Liver (tissue), 9 donors: ENCODE results near the gene VAPB. TPM values are rescaled to one million over a fixed set of nuclear protein-coding genes. Genes with fewer than 3 reads are reported as not detected.

ENCODE experiments used
- DNase-seq: peaks from one replicate; pipeline ENCODE4 v3.0.0-alpha.2; 2017; ENCODE audit warnings: low spot score
- H3K27ac ChIP-seq, 2 donors: one replicate each; pipeline ENCODE4 v1.7.0; 2013; ENCODE audit warnings: inconsistent platforms in 2 of 2, low read length in 2 of 2, control low read depth in 1 of 2, low read depth in 1 of 2, mild to moderate bottlenecking in 1 of 2
- H3K27me3 ChIP-seq, 4 donors: one replicate each; pipeline versions ENCODE4 v1.6.1 to v1.7.0; 2013; ENCODE audit warnings: low read length in 3 of 4, inconsistent platforms in 1 of 4, mild to moderate bottlenecking in 1 of 4, moderate library complexity in 1 of 4; ENCODE audit not compliant: control insufficient read depth in 4 of 4, insufficient read depth in 4 of 4
- H3K36me3 ChIP-seq, 4 donors: one replicate each; pipeline versions ENCODE4 v1.6.1 to v1.7.0; 2013; ENCODE audit warnings: low read length in 3 of 4, mild to moderate bottlenecking in 3 of 4, low read depth in 1 of 4, moderate library complexity in 1 of 4; ENCODE audit not compliant: control insufficient read depth in 4 of 4, insufficient read depth in 3 of 4
- H3K4me1 ChIP-seq, 4 donors: one replicate each; pipeline versions ENCODE4 v1.6.1 to v1.7.0; 2013; ENCODE audit warnings: low read length in 3 of 4, mild to moderate bottlenecking in 3 of 4, moderate library complexity in 1 of 4; ENCODE audit not compliant: control insufficient read depth in 4 of 4, insufficient read depth in 4 of 4
- H3K4me3 ChIP-seq, 3 donors: one replicate each; pipeline versions ENCODE4 v1.6.1 to v1.7.0; 2013; ENCODE audit warnings: low read length in 3 of 3, control low read depth in 1 of 3, low read depth in 1 of 3, mild to moderate bottlenecking in 1 of 3
- H3K9ac ChIP-seq, 2 donors: one replicate each; pipeline ENCODE4 v1.7.0; 2013; ENCODE audit warnings: low read length in 2 of 2, mild to moderate bottlenecking in 2 of 2, moderate library complexity in 2 of 2, control low read depth in 1 of 2, low read depth in 1 of 2
- H3K9me3 ChIP-seq, 4 donors: one replicate each; pipeline versions ENCODE4 v1.6.1 to v1.7.0; 2013; ENCODE audit warnings: low read length in 3 of 4; ENCODE audit not compliant: control insufficient read depth in 4 of 4
- EGR1 ChIP-seq, 2 donors: IDR thresholded peaks; 2 replicates each; pipeline ENCODE4 v1.6.1; 2016 to 2018; ENCODE audit warnings: antibody characterized with exemption in 2 of 2, low read depth in 2 of 2
- FOXA1 ChIP-seq: IDR thresholded peaks from 2 replicates; pipeline ENCODE4 v1.6.1; 2016; ENCODE audit warnings: antibody characterized with exemption
- FOXA2 ChIP-seq: IDR thresholded peaks from 2 replicates; pipeline ENCODE4 v1.6.1; 2016; ENCODE audit warnings: antibody characterized with exemption
- GABPA ChIP-seq, 2 donors: IDR thresholded peaks in 1 of 2; conservative IDR thresholded peaks in 1 of 2; 2 replicates each; pipeline ENCODE4 v1.6.1; 2016; ENCODE audit warnings: antibody characterized with exemption in 2 of 2, mild to moderate bottlenecking in 1 of 2, moderate library complexity in 1 of 2
- HNF4A ChIP-seq, 2 donors: conservative IDR thresholded peaks; 2 replicates each; pipeline ENCODE4 v1.6.1; 2016; ENCODE audit warnings: antibody characterized with exemption in 2 of 2, mild to moderate bottlenecking in 2 of 2
- HNF4G ChIP-seq: IDR thresholded peaks from 2 replicates; pipeline ENCODE4 v1.6.1; 2016; ENCODE audit warnings: antibody characterized with exemption
- JUND ChIP-seq, 2 donors: IDR thresholded peaks; 2 replicates each; pipeline ENCODE4 v1.6.1; 2016; ENCODE audit warnings: antibody characterized with exemption in 2 of 2
- MAX ChIP-seq: IDR thresholded peaks from 2 replicates; pipeline ENCODE4 v1.6.1; 2016; ENCODE audit warnings: antibody characterized with exemption
- NR2F2 ChIP-seq: IDR thresholded peaks from 2 replicates; pipeline ENCODE4 v1.6.1; 2016; ENCODE audit warnings: antibody characterized with exemption
- RAD21 ChIP-seq, 2 donors: IDR thresholded peaks; 2 replicates each; pipeline ENCODE4 v1.6.1; 2016; ENCODE audit warnings: antibody characterized with exemption in 2 of 2, mild to moderate bottlenecking in 2 of 2
- RXRA ChIP-seq, 2 donors: IDR thresholded peaks; 2 replicates each; pipeline ENCODE4 v1.6.1; 2017 to 2018; ENCODE audit warnings: antibody characterized with exemption in 2 of 2, mild to moderate bottlenecking in 1 of 2
- SP1 ChIP-seq: IDR thresholded peaks from 2 replicates; pipeline ENCODE4 v1.6.1; 2018; ENCODE audit warnings: antibody characterized with exemption, mild to moderate bottlenecking
- TAF1 ChIP-seq: conservative IDR thresholded peaks from 2 replicates; pipeline ENCODE4 v1.6.1; 2016; ENCODE audit warnings: antibody characterized with exemption, mild to moderate bottlenecking
- YY1 ChIP-seq: IDR thresholded peaks from 2 replicates; pipeline ENCODE4 v1.6.1; 2016; ENCODE audit warnings: antibody characterized with exemption, mild to moderate bottlenecking
- ZBTB33 ChIP-seq: IDR thresholded peaks from 2 replicates; pipeline ENCODE4 v1.6.1; 2016; ENCODE audit warnings: antibody characterized with exemption
- WGBS: extraction: QIAGEN DNeasy Blood & Tissue Kit; methylation state at CpG from one replicate; pipeline ENCODE4 v1.1.7; 2013; 5-methylcytosine and 5-hydroxymethylcytosine counted together
- polyA plus RNA-seq, 2 donors: library from polyadenylated mRNA; stranded (reverse) in 1 of 2; unstranded in 1 of 2; fragments of 200-250 nt in 1 of 2; fragments of >200 nt in 1 of 2; fragmentation: Nextera tagmentation in 1 of 2; extraction: Ambion mirVana in 1 of 2; gene quantifications; one replicate each; pipeline versions ENCODE4 v1.2.1 to v1.2.3, GENCODE V29; 2013 to 2015
- total RNA-seq, 2 donors: library from RNA; depleted of rRNA; stranded (reverse); fragments of >200 nt; gene quantifications; one replicate each; pipeline ENCODE4 v1.2.3, GENCODE V29; 2014
- TF ChIP-seq, protein P1 (sequence below): IDR thresholded peaks from 2 replicates; pipeline ENCODE4 v1.6.1; 2016; ENCODE audit warnings: antibody characterized with exemption
- TF ChIP-seq, protein P2 (sequence below): IDR thresholded peaks from 2 replicates; pipeline ENCODE4 v1.6.1; 2016; ENCODE audit warnings: antibody characterized with exemption, mild to moderate bottlenecking
- TF ChIP-seq, protein P3 (sequence below): fragments of 150-350 bp; IDR thresholded peaks from 2 replicates; pipeline ENCODE4 v1.5.1; 2017; ENCODE audit warnings: improper control_type of control experiment, low read depth, low read length; ENCODE audit not compliant: missing input control
- donor health status: healthy.
- donor health status: healthy.
- donor health status: healthy.
- donor health status: healthy.
- donor health status: healthy.

Gene VAPB
- total and polyA plus RNA-seq, 4 donors, result 12.2 to 21.7 (median 18.5) TPM

DNA sequence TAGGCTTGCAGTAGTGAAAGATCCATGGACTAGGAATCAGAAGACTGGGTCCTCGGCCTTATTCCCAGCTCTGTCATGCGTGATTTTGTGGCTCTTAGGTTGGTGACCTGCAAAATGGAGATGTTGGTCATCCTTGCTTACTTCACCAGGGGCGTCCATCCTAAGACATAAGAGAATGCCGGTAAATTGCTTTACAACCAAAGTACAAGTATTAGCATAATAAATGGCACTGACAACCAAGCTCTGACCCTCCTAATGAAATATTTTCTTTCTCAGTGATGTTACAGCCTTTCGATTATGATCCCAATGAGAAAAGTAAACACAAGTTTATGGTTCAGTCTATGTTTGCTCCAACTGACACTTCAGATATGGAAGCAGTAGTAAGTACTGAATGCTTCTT lies 45.3 kb downstream of the VAPB start:
- H3K27ac ChIP-seq, result no peak overlapping the region
- TF ChIP-seq YY1 (no peak), RAD21 (IDR thresholded peaks at IDR 0.05) (no peak), GABPA (IDR thresholded peaks at IDR 0.05 in 1 of 2, conservative IDR thresholded peaks at IDR 0.05 in 1 of 2) (no peak), HNF4A (conservative IDR thresholded peaks at IDR 0.05) (no peak), HNF4G (no peak), NR2F2 (no peak), JUND (IDR thresholded peaks at IDR 0.05) (no peak), MAX (no peak), SP1 (no peak), RXRA (IDR thresholded peaks at IDR 0.05) (no peak), TAF1 (no peak), FOXA2 (no peak), FOXA1 (no peak), EGR1 (IDR thresholded peaks at IDR 0.05; ENCODE audit: low read depth in 2 of 2) (no peak)
- TF ChIP-seq, protein P1, sequence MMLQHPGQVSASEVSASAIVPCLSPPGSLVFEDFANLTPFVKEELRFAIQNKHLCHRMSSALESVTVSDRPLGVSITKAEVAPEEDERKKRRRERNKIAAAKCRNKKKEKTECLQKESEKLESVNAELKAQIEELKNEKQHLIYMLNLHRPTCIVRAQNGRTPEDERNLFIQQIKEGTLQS, result no peak
- TF ChIP-seq, protein P2, sequence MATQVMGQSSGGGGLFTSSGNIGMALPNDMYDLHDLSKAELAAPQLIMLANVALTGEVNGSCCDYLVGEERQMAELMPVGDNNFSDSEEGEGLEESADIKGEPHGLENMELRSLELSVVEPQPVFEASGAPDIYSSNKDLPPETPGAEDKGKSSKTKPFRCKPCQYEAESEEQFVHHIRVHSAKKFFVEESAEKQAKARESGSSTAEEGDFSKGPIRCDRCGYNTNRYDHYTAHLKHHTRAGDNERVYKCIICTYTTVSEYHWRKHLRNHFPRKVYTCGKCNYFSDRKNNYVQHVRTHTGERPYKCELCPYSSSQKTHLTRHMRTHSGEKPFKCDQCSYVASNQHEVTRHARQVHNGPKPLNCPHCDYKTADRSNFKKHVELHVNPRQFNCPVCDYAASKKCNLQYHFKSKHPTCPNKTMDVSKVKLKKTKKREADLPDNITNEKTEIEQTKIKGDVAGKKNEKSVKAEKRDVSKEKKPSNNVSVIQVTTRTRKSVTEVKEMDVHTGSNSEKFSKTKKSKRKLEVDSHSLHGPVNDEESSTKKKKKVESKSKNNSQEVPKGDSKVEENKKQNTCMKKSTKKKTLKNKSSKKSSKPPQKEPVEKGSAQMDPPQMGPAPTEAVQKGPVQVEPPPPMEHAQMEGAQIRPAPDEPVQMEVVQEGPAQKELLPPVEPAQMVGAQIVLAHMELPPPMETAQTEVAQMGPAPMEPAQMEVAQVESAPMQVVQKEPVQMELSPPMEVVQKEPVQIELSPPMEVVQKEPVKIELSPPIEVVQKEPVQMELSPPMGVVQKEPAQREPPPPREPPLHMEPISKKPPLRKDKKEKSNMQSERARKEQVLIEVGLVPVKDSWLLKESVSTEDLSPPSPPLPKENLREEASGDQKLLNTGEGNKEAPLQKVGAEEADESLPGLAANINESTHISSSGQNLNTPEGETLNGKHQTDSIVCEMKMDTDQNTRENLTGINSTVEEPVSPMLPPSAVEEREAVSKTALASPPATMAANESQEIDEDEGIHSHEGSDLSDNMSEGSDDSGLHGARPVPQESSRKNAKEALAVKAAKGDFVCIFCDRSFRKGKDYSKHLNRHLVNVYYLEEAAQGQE, result no peak
- TF ChIP-seq, protein P3, sequence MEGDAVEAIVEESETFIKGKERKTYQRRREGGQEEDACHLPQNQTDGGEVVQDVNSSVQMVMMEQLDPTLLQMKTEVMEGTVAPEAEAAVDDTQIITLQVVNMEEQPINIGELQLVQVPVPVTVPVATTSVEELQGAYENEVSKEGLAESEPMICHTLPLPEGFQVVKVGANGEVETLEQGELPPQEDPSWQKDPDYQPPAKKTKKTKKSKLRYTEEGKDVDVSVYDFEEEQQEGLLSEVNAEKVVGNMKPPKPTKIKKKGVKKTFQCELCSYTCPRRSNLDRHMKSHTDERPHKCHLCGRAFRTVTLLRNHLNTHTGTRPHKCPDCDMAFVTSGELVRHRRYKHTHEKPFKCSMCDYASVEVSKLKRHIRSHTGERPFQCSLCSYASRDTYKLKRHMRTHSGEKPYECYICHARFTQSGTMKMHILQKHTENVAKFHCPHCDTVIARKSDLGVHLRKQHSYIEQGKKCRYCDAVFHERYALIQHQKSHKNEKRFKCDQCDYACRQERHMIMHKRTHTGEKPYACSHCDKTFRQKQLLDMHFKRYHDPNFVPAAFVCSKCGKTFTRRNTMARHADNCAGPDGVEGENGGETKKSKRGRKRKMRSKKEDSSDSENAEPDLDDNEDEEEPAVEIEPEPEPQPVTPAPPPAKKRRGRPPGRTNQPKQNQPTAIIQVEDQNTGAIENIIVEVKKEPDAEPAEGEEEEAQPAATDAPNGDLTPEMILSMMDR, result no peak
- no peaks in the 10 kb centered on the region for H3K27me3 ChIP-seq
- H3K36me3 ChIP-seq, result peaks cover 0 to 2% (median 0%) of the 10 kb centered on the region in 4 donors
- DNase-seq, result no peak
- peaks cover 22 to 43% (median 31%) of the 10 kb centered on the region in 4 donors for H3K4me1 ChIP-seq
- no peak overlapping the region for H3K4me3 ChIP-seq
- no peaks in the 10 kb centered on the region for H3K9me3 ChIP-seq
- 87% methylated on average over 5 of the region's 5 CpGs for WGBS
- no peak overlapping the region for H3K9ac ChIP-seq

GRCh38 chr20:58435237-58435636 lies 46.2 kb downstream of the VAPB start:
- no peak overlapping the region for H3K27ac ChIP-seq
- H3K9me3 ChIP-seq, result no peaks in the 10 kb centered on the region
- H3K4me1 ChIP-seq, result peaks cover 22 to 43% (median 31%) of the 10 kb centered on the region in 4 donors
- no peak overlapping the region for H3K4me3 ChIP-seq
- WGBS, result 93% methylated on average over 6 of the region's 6 CpGs
- no peak overlapping the region for H3K9ac ChIP-seq
- no peak for DNase-seq
- no peaks in the 10 kb centered on the region for H3K27me3 ChIP-seq
- H3K36me3 ChIP-seq, result peaks cover 0 to 2% (median 0%) of the 10 kb centered on the region in 4 donors
- TF ChIP-seq YY1 (no peak), HNF4G (no peak), JUND (IDR thresholded peaks at IDR 0.05) (no peak), FOXA1 (no peak), GABPA (IDR thresholded peaks at IDR 0.05 in 1 of 2, conservative IDR thresholded peaks at IDR 0.05 in 1 of 2) (no peak), MAX (no peak), ZBTB33 (no peak), HNF4A (conservative IDR thresholded peaks at IDR 0.05) (no peak)
- TF ChIP-seq, protein P2, result no peak
- TF ChIP-seq, protein P3, result no peak
